H54 (cell line): Measurements from ENCODE around the gene ZRANB1.

Source experiments
- DNase-seq: peaks from one replicate; pipeline ENCODE4 v3.0.0; 2011; ENCODE audit warnings: low spot score, mixed read lengths; ENCODE audit not compliant: insufficient read length
- FAIRE-seq: peaks from 3 replicates; lab custom pipeline; 2011; peaks lifted over from hg19 to GRCh38; lab: Jason Lieb, UNC
- POLR2A ChIP-seq: IDR thresholded peaks from 2 replicates; pipeline ENCODE4 v1.6.1; 2011; ENCODE audit warnings: low read depth, mild to moderate bottlenecking, low read length

Gene ZRANB1

GRCh38 chr10:124998624-124999291 lies 56.8 kb downstream of the ZRANB1 start:
- TF ChIP-seq POLR2A, result no peak
- FAIRE-seq (no peak), DNase-seq (no peak)

- DNase-seq, result no peak
- no peak for TF ChIP-seq POLR2A
- no peak for FAIRE-seq
These were observed 57.8 kb downstream of the ZRANB1 start for GRCh38 chr10:124999433-125000365.

- no peak for DNase-seq
- no peak for TF ChIP-seq POLR2A
- FAIRE-seq, result no peak
These were observed 58.7 kb downstream of the ZRANB1 start for GRCh38 chr10:125000366-125001312.

GRCh38 chr10:125001313-125002046 lies 59.6 kb downstream of the ZRANB1 start:
- no peak for TF ChIP-seq POLR2A
- FAIRE-seq (no peak), DNase-seq (no peak)

- DNase-seq, result no peak
- FAIRE-seq, result no peak
- no peak for TF ChIP-seq POLR2A
These were observed 60.1 kb downstream of the ZRANB1 start for GRCh38 chr10:125002047-125002422.

GRCh38 chr10:125002423-125003145 lies 60.7 kb downstream of the ZRANB1 start:
- DNase-seq (no peak), FAIRE-seq (no peak)
- no peak for TF ChIP-seq POLR2A

- no peak for DNase-seq
- FAIRE-seq, result no peak
- no peak for TF ChIP-seq POLR2A
These were observed 61.4 kb downstream of the ZRANB1 start for GRCh38 chr10:125003146-125003900.

- no peak for DNase-seq
- no peak for FAIRE-seq
- no peak for TF ChIP-seq POLR2A
These were observed 62.1 kb downstream of the ZRANB1 start for GRCh38 chr10:125003901-125004467.

GRCh38 chr10:125004571-125005311 lies 62.8 kb downstream of the ZRANB1 start:
- FAIRE-seq, result no peak
- DNase-seq, result no peak

GRCh38 chr10:125005312-125006187 lies 63.6 kb downstream of the ZRANB1 start:
- no peak for TF ChIP-seq POLR2A
- DNase-seq (no peak), FAIRE-seq (no peak)

More at GRCh38 chr10:125004571-125005311, 62.8 kb downstream of the ZRANB1 start:
- TF ChIP-seq POLR2A, result no peak
